SH-SY5Y (cell line): ENCODE data around the gene TRAF6.

Experiments
- GATA2 ChIP-seq: IDR thresholded peaks from 2 replicates; pipeline ENCODE4 v1.6.1; 2011; ENCODE audit warnings: mild to moderate bottlenecking, low read depth, low read length
- GATA3 ChIP-seq: IDR thresholded peaks from 2 replicates; pipeline ENCODE4 v1.6.1; 2011; ENCODE audit warnings: low read depth, mild to moderate bottlenecking, low read length, moderate library complexity

TRAF6 gene, protein sequence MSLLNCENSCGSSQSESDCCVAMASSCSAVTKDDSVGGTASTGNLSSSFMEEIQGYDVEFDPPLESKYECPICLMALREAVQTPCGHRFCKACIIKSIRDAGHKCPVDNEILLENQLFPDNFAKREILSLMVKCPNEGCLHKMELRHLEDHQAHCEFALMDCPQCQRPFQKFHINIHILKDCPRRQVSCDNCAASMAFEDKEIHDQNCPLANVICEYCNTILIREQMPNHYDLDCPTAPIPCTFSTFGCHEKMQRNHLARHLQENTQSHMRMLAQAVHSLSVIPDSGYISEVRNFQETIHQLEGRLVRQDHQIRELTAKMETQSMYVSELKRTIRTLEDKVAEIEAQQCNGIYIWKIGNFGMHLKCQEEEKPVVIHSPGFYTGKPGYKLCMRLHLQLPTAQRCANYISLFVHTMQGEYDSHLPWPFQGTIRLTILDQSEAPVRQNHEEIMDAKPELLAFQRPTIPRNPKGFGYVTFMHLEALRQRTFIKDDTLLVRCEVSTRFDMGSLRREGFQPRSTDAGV

DNA sequence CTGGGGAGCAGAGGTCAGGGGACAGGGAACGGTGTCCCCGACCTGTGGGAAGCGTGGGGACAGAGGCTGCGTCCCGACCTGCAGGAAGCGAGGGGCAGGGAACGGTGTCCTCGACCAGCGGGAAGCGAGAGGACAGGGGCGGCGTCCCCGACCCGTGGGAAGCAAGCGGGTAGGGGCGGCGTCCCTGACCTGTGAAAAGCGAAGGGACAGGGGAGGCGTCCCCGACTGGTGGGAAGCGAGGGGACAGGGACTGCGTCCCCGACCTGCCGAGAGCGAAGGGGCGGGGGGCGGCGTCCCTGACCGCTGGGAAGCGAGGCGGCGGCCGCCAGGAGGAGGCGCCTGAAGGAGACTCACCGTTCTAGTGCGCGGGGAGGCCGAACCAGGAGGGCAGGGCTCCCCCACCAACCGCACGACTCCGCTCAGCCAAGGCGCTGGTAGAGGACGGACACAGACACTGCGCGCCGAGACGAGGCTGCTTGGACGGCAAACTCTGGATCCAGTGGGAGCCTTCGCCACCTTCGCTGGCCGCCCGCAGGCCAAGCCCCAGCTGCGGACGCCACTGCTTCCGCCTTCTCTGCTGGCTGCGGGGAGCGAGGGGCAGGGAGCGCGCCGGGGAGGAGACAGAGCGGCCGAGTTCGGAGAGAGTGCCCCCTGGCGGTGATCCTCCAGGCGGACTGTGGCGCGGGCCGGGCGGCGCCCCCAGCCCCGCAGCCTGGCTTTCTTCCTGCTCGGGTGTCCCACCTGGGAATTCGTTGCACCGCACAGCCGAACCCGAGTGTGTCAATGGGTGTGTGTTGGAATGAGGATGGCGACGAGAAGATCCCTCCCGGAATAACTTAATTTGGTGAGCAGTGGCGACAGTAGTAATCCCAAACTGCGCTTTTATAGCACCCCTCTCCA, at the start of gene TRAF6:
Gene TRAF6, minus strand, starts transcription at position 579 of the 900 bp plus-strand sequence. CDS start 8,757 bp downstream, outside the sequence.
- no peak for TF ChIP-seq GATA3
- no peak for TF ChIP-seq GATA2

GRCh38 chr11:36558571-36559413, 48.7 kb upstream of the TRAF6 start:
- no peak for TF ChIP-seq GATA2
- no peak for TF ChIP-seq GATA3

GRCh38 chr11:36557991-36558390, 47.9 kb upstream of the TRAF6 start:
- TF ChIP-seq GATA2: no peak
- no peak for TF ChIP-seq GATA3

DNA sequence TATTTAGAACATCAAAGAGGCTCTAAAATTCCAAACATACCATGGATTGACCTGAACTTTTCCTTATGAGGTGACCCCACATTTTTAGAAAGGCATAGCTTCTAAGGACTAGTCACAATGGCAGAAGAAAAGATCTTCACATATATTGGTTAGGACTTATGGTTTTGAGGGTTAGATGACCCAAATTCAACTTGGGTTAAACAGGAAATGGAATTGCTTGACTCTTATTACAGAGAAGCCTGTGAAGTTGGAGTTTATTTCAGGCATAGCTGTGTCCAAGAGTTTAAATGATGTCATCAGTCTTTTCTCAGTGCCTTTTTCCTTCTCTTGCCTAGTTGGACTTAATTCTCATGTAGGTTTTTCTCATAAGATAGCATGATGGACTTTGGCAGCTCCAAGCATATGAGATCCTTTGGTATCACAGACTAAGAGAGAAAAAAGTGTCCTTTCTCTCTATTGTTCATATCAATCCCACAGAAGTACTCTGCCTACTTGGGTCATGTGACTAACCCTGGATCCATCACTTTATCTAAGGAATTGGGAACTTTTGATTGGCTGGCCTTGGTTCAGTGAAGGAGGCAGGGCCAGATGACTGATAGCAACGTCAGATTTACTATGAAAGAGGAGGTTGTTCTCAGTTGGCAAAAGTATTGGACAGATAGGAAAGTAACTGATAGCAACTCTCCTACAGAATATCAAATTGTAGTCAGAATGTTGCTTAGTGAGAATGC, 40.5 kb upstream of the TRAF6 start:
- TF ChIP-seq GATA2: no peak
- TF ChIP-seq GATA3: no peak

DNA sequence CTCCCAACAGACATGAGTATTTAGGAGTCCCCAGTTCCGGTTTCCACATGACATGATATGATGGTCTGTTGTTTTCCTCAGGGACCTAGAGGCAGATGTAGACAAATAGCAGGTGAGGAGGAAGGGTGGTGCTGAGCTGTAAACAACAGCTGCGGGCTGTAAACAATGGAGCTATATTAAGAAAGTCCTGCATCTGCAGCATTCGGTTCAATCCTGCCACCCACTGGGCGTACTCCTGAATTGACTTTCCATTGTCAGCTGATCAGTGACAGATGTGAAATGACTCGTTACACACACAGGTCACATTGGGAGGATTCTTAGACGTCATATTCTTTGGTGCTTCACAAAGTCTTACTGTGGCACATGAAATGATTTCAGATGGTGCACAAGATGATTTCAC, 30.9 kb upstream of the TRAF6 start:
- TF ChIP-seq GATA3: no peak
- no peak for TF ChIP-seq GATA2

GRCh38 chr11:36534276-36534840, 24.3 kb upstream of the TRAF6 start:
- TF ChIP-seq GATA2: no peak
- TF ChIP-seq GATA3: no peak

- TF ChIP-seq GATA2 (0 out of 2 replicates have a peak, but pooled peaks have one; percentile 4), GATA3 (no peak)
These were observed 23.0 kb upstream of the TRAF6 start for GRCh38 chr11:36532941-36533601.

GRCh38 chr11:36530840-36531239, 20.8 kb upstream of the TRAF6 start:
- TF ChIP-seq GATA3 (no peak), GATA2 (no peak)

GRCh38 chr11:36513965-36514364, 3.9 kb upstream of the TRAF6 start:
- TF ChIP-seq GATA3 (no peak), GATA2 (no peak)

DNA sequence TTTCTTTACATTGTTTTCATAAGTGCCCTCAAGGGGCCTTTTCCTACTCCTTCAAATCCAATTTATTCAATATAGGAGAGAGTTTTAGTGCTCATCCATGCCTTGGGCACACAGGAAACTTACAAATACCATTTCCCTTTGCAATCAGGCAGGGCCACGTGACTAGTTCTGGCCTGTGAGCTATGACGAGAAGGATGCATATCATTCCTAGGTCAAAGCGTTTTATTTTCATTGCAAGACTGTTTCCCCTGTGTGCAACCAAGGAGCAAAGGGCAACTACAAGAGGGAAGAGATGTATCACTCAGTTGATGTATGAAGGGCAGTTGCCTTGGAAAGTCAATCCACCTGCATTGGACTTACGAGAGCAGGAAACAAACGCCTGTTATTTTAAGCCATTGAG, 1.9 kb upstream of the TRAF6 start:
- TF ChIP-seq GATA2: no peak
- TF ChIP-seq GATA3: no peak

DNA sequence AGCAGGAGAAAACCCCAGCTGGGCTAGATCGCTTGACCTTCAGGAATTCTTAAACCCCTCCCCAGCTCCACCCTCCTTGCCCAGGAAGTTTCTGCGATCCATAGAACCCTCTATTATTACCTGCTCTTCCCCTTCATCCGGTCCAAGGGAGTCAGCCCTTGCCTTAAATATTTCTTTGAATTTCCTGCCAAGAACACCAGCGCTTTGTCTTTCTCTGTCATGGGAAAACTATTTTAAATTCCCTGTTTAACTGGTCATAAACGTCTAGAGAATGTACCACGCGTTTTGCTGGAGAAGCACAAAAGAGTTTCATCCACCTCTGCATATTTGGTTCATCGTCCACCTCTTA, 496 bp upstream of the TRAF6 start:
- TF ChIP-seq GATA3: no peak

DNA sequence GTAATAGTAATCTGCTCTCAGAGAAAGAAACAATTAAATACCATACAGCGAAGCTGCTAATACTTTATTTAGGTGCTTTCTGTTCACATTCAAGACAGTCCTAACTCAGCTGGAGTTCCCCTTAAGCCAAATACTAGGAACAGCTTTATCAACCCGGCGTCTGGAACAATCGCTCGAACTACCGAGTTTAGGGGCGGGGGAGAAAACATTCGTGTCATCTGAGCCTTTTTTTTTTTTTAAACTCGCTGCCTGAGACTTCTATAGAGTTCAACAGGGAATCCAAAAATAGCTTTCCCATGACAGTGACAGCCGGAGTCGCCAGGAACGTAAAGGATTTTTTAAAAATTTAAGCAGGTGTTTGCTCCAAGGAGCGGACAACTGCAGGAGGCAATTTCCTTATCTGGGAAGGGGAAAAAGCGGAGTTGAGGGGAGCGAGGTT, 852 bp downstream of the TRAF6 start:
- TF ChIP-seq GATA3: no peak
- no peak for TF ChIP-seq GATA2

- TF ChIP-seq GATA3 (no peak), GATA2 (no peak)
These were observed 1.3 kb downstream of the TRAF6 start for GRCh38 chr11:36508743-36509142.
